ENCODE measurements around the gene ZNF385D. TPM values are rescaled to one million over a fixed set of nuclear protein-coding genes. Genes with fewer than 3 reads are reported as not detected.

The ZNF385D gene
- total and polyA plus RNA-seq, 2 of the 13 experiments (the other 11 are each of a cell fraction or from before 2014, with no cell fraction given) = not detected

- 0 out of 2 replicates have a peak, but pooled peaks have one; percentile 68 for TF ChIP-seq PCBP1 (IDR thresholded peaks at IDR 0.05; ENCODE audit: borderline replicate concordance, low read depth, low read length)
Observed at GRCh38 chr3:21670386-21670785, 80.6 kb downstream of the ZNF385D start (continued).

GRCh38 chr3:21668012-21668411 lies 83.0 kb downstream of the ZNF385D start:
- intact Hi-C loops (cut with micrococcal nuclease; ENCODE audit: unreplicated experiment) = no loop called here
- no TSS peak for BruUV-seq (replicated peaks)
- in situ Hi-C loops (cut with HindIII; ENCODE audit: extremely low pct_ligation_motif_present, low pct_unique_long_range_greater_than_20kb) = no loop called here
- no peaks in the 10 kb centered on the region for H3K27me3 ChIP-seq (ENCODE audit: control insufficient read depth in 1 of 2, insufficient read depth in 2 of 2, low read length in 2 of 2)
- ChIA-PET CTCF (ENCODE audit: low intra/inter-chr PET ratio, low total read pairs) (no interaction called here), POLR2A (no interaction called here)
- H3K4me1 ChIP-seq (ENCODE audit: insufficient read depth, low read length) = no peaks in the 10 kb centered on the region
- H3K27ac ChIP-seq (ENCODE audit: extremely low read length, insufficient read depth, low read length) = no peak overlapping the region
- no peak for DNase-seq (ENCODE audit: low spot score)
- ATAC-seq = no peak
- no peak for TF ChIP-seq SNAPC4 (CRISPR knock-in tag; IDR thresholded peaks at IDR 0.05)
- no peak for TF ChIP-seq SOX5 (CRISPR knock-in tag; IDR thresholded peaks at IDR 0.05; ENCODE audit: borderline replicate concordance)
- TF ChIP-seq ZNF766 (CRISPR knock-in tag; IDR thresholded peaks at IDR 0.05; ENCODE audit: borderline replicate concordance) = no peak
- TF ChIP-seq ARNT2 (CRISPR knock-in tag; IDR thresholded peaks at IDR 0.05; ENCODE audit: low read depth) = no peak
- no peak for TF ChIP-seq SMAD9 (CRISPR knock-in tag; IDR thresholded peaks at IDR 0.05)
- H3K9ac ChIP-seq (ENCODE audit: insufficient read depth, low read depth, low read length) = no peak overlapping the region
- H3K9me3 ChIP-seq (ENCODE audit: low read length) = no peaks in the 10 kb centered on the region
- H4K20me1 ChIP-seq (ENCODE audit: insufficient read depth, low read length) = no peaks in the 10 kb centered on the region
- FAIRE-seq = no peak
- H3K4me3 ChIP-seq (replicated peaks in 1 of 3; ENCODE audit: insufficient read depth in 1 of 3, low read depth in 2 of 3, low read length in 3 of 3) = no peak overlapping the region
- 0% methylated on average over 1 of the region's 1 CpG for WGBS (ENCODE audit: low lambda C conversion rate)
- no peaks in the 10 kb centered on the region for H3K36me3 ChIP-seq (replicated peaks in 1 of 2; ENCODE audit: control insufficient read depth in 1 of 2, insufficient read depth in 2 of 2, low read length in 2 of 2)
- H3K79me2 ChIP-seq (ENCODE audit: insufficient read depth, low read length) = no peaks in the 10 kb centered on the region
- H3K4me2 ChIP-seq (ENCODE audit: low read depth, low read length) = no peak overlapping the region
- H2AFZ ChIP-seq (ENCODE audit: low read length) = no peak overlapping the region

All from HepG2 (cell line).